Measurements from ENCODE around the gene GRIK4. TPM values are rescaled to one million over a fixed set of nuclear protein-coding genes. Genes with fewer than 3 reads are reported as not detected.

GRIK4 gene
- total and polyA plus RNA-seq, 4 donors = 0.41 to 4.9 (median 1.7) TPM

Other genes starting within 250 kb of the GRIK4 start
- 10 to 100 TPM in 1 of 2 donors, 1 to 10 TPM in 1; 3.7 to 10.8 TPM for gene TLCD5, start 186.4 kb upstream of the GRIK4 start, total RNA-seq
- gene TLCD5, start 186.4 kb upstream of the GRIK4 start, polyA plus RNA-seq = 1 to 10 TPM; 2.0 to 2.4 TPM
- 100 to 1,000 TPM in 1 of 2 donors, 10 to 100 TPM in 1; 86.1 to 243 TPM for gene ARHGEF12, start 175.3 kb upstream of the GRIK4 start, total RNA-seq
- 10 to 100 TPM; 19.0 to 25.0 TPM for gene ARHGEF12, start 175.3 kb upstream of the GRIK4 start, polyA plus RNA-seq

Measured in lung (tissue), 4 donors.